SU-DHL-6 (cell line): ENCODE data around the gene TENM4.

Experiments
- H2AFZ ChIP-seq: fragments of 200-600 bp; sonication (generic); 2 replicates; pipeline ENCODE4 v1.6.1; 2014; ENCODE audit warnings: low read depth, mild to moderate bottlenecking, moderate library complexity, mixed read lengths, antibody characterized with exemption, low read length; ENCODE audit not compliant: severe bottlenecking
- H3F3A ChIP-seq: fragments of 200-600 bp; shearing (Covaris generic); 2 replicates; pipeline ENCODE4 v1.6.0; 2016; ENCODE audit warnings: antibody characterized with exemption, mild to moderate bottlenecking; ENCODE audit not compliant: insufficient read depth
- H3K27ac ChIP-seq: fragments of 200-600 bp; sonication (generic); 2 replicates; pipeline ENCODE4 v1.5.1; 2016; ENCODE audit warnings: low read depth, mild to moderate bottlenecking, low read length, moderate library complexity, mixed read lengths
- H3K27me3 ChIP-seq: fragments of 200-600 bp; sonication (generic), shearing (Covaris generic); 2 replicates; pipeline ENCODE4 v1.6.0; 2014; ENCODE audit warnings: mild to moderate bottlenecking, low read length
- H3K36me3 ChIP-seq: fragments of 200-600 bp; sonication (generic); 2 replicates; pipeline ENCODE4 v1.6.1; 2014; ENCODE audit warnings: mild to moderate bottlenecking, low read length, mixed read lengths
- H3K4me2 ChIP-seq: fragments of 300-600, 200-600 bp; shearing (Covaris generic), sonication (generic); 2 replicates; pipeline ENCODE4 v1.6.0; 2014; ENCODE audit warnings: low read length, low read depth, mild to moderate bottlenecking; ENCODE audit not compliant: poor library complexity, severe bottlenecking
- H3K4me3 ChIP-seq: fragments of 200-600 bp; sonication (generic); 2 replicates; pipeline ENCODE4 v1.5.1; 2014; ENCODE audit warnings: antibody characterized with exemption, low read length, mild to moderate bottlenecking, mixed read lengths; ENCODE audit not compliant: insufficient read depth, poor library complexity, severe bottlenecking
- H3K79me2 ChIP-seq: fragments of 200-600 bp; sonication (generic); 2 replicates; pipeline ENCODE4 v1.6.1; 2014; ENCODE audit warnings: mild to moderate bottlenecking, low read length, moderate library complexity; ENCODE audit not compliant: insufficient read depth
- H3K9ac ChIP-seq: fragments of 200-600 bp; sonication (generic); 2 replicates; pipeline ENCODE4 v1.7.0; 2014; ENCODE audit warnings: mild to moderate bottlenecking, low read length
- H3K9me2 ChIP-seq: fragments of 200-600 bp; sonication (generic); replicated peaks from 2 replicates; pipeline ENCODE4 v1.6.1; 2014; ENCODE audit warnings: low read length; ENCODE audit not compliant: insufficient read depth
- H3K9me3 ChIP-seq: fragments of 200-600 bp; sonication (generic); 2 replicates; pipeline ENCODE4 v1.6.1; 2014; ENCODE audit warnings: low read length, mixed read lengths; ENCODE audit not compliant: insufficient read depth
- H4K20me1 ChIP-seq: fragments of 200-600 bp; sonication (generic); 2 replicates; pipeline ENCODE4 v1.6.1; 2014; ENCODE audit warnings: low read depth, mild to moderate bottlenecking, antibody characterized with exemption, low read length, moderate library complexity, mixed read lengths
- EZH2phosphoT487 ChIP-seq: fragments of 200-600 bp; sonication (generic), shearing (Covaris generic); conservative IDR thresholded peaks from 2 replicates; pipeline ENCODE4 v1.6.1; 2018; ENCODE audit warnings: mild to moderate bottlenecking, antibody characterized with exemption, low read length, moderate library complexity, mixed read lengths
- TF ChIP-seq, protein P1 (sequence below): fragments of 200-600 bp; sonication (generic); IDR thresholded peaks from one replicate; pipeline ENCODE4 v1.5.1; 2017; ENCODE audit warnings: antibody characterized with exemption, mild to moderate bottlenecking, low read length, moderate library complexity; ENCODE audit not compliant: insufficient read depth, poor library complexity, severe bottlenecking

The TENM4 gene

DNA sequence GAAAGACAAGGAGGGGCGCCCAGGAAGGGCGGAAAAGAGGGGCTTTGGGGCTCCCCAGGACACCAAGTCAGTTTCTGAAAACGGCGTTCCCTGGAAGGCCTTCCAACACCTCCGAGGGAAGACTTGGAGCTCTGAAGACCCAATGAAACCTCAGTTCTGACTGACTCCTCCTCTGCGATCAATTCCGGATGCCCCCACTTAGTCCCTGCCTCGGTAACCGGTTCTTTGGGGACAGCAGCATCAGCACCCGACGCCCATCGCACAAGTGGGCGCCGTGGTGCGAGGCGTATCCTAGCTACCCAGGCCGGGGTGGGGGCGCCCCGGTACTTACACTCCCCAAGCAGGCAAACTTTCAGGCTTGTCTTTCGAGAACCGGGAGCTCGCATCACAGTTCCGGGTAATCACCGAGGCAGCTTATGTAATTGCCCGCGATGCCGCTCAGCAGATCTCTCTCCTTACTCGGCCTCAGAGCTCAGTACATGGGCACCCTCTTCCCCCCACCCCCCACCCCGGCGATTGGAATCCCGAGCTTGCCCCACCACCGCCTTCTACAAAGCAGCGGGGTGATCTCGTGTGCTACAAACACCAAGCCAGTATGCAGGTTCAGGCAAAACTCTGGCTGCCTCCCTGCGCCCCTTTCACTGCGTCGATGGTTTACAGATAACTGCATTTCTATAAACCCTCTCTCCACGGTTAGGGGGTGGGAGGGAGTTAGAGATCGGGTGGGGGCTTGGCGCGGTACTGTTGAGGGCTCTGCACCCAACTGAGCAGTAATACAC is 2.0 kb downstream of the TENM4 start:
- Histone ChIP-seq H3K36me3 (no peaks in the 10 kb centered on the region), H4K20me1 (no peaks in the 10 kb centered on the region), H3K9me3 (no peaks in the 10 kb centered on the region), H3K9ac (no peak overlapping the region), H3K27me3 (no peaks in the 10 kb centered on the region), H3K79me2 (no peaks in the 10 kb centered on the region), H3K9me2 (no peaks in the 10 kb centered on the region), H3K4me2 (no peak overlapping the region), H3K27ac (no peak overlapping the region), H3F3A (no peaks in the 10 kb centered on the region), H3K4me3 (no peak overlapping the region), H2AFZ (no peak overlapping the region)
- TF ChIP-seq, protein P1, sequence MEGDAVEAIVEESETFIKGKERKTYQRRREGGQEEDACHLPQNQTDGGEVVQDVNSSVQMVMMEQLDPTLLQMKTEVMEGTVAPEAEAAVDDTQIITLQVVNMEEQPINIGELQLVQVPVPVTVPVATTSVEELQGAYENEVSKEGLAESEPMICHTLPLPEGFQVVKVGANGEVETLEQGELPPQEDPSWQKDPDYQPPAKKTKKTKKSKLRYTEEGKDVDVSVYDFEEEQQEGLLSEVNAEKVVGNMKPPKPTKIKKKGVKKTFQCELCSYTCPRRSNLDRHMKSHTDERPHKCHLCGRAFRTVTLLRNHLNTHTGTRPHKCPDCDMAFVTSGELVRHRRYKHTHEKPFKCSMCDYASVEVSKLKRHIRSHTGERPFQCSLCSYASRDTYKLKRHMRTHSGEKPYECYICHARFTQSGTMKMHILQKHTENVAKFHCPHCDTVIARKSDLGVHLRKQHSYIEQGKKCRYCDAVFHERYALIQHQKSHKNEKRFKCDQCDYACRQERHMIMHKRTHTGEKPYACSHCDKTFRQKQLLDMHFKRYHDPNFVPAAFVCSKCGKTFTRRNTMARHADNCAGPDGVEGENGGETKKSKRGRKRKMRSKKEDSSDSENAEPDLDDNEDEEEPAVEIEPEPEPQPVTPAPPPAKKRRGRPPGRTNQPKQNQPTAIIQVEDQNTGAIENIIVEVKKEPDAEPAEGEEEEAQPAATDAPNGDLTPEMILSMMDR: no peak

DNA sequence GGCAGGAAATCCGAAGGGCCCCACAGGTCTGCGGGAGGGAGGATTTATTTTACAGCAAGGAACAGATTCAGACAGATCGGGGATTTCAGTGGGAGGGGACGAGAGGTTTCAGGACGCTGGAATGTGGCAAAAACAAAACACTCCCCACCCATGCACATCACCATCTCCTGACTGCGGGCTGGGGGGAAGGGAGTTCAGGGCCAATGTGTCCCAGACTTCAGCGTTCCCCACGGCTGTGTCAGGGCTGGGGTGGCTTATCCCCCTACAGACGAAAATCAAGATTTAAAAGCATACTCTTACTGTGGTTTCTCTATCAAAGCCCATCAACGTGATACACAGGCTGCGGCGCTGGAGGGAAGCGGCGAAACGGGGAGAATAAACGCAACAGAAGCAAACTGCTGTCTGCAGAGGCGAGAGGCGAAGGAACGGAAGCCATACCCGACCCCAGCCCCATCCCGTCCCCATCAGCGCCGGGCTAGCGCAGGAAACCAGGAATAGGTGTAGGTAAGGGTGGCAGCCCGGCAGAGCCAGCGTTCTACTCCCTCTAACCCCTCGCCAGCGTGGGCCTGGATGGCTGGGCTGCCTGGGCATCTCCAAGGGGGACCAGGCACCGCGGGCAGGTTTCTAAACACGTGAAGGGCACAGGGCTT is 2.7 kb downstream of the TENM4 start:
- H3K9me3 ChIP-seq: no peaks in the 10 kb centered on the region
- H4K20me1 ChIP-seq: no peaks in the 10 kb centered on the region
- no peak overlapping the region for H2AFZ ChIP-seq
- H3K4me3 ChIP-seq: no peak overlapping the region
- no peaks in the 10 kb centered on the region for H3K36me3 ChIP-seq
- no peaks in the 10 kb centered on the region for H3K9me2 ChIP-seq
- no peak overlapping the region for H3K9ac ChIP-seq
- TF ChIP-seq EZH2phosphoT487: no peak
- TF ChIP-seq, protein P1: no peak
- no peaks in the 10 kb centered on the region for H3F3A ChIP-seq
- H3K27ac ChIP-seq: no peak overlapping the region
- H3K4me2 ChIP-seq: no peak overlapping the region
- no peaks in the 10 kb centered on the region for H3K27me3 ChIP-seq
- H3K79me2 ChIP-seq: no peaks in the 10 kb centered on the region

DNA sequence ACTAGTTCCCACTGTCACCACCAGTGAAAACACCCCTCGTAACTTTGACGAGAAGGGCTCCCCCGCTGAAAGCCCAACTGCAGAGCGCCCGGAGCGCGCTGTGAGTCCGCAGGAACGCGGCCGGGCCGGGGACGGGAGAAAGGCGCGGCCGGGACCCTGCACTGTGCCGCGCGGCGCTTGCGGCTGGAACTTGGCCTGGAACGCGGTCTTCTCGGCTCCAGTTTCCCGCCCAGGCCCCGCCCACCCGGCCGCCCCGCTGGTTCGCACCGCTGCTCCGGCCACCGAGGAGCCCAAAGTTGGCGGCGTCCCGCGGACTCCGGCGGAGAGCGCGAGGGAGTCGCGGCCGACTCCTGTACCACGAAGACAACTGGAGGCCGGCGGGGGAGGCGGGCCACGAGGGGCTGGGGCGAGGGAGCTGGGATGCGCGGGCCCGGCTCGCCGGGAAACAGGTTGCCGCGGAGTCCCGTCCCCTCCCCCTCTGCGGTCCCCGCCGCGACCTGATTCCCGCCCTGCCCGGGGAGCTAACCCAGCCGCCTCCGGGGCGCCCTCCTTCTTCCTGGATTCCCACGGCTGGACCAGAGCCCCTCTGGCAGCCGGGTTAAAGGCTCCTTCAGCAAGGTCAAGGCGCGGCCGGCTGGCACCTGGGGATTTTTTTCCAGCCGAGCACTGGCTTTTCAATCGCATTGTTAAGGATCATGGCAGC is 3.4 kb downstream of the TENM4 start:
- Histone ChIP-seq H3K27ac (no peak overlapping the region), H3K9ac (no peak overlapping the region), H3K36me3 (no peaks in the 10 kb centered on the region), H3K4me3 (no peak overlapping the region), H3K27me3 (no peaks in the 10 kb centered on the region), H3F3A (no peaks in the 10 kb centered on the region), H2AFZ (no peak overlapping the region), H3K79me2 (no peaks in the 10 kb centered on the region), H3K9me3 (no peaks in the 10 kb centered on the region), H4K20me1 (no peaks in the 10 kb centered on the region), H3K4me2 (no peak overlapping the region), H3K9me2 (no peaks in the 10 kb centered on the region)
- TF ChIP-seq, protein P1: no peak
- no peak for TF ChIP-seq EZH2phosphoT487
